Cardiac fibroblast (primary cell): ENCODE results near the gene SFR1.

ENCODE experiments used
- DNase-seq, 2 donors: peaks; one replicate each; pipeline versions ENCODE4 v3.0.0 to v3.0.0-alpha.2; 2010; ENCODE audit warnings: low read depth in 2 of 2
- H3K4me3 ChIP-seq, 2 donors: replicated peaks in 1 of 2; 1 replicate in 1 of 2; 2 replicates in 1 of 2; pipeline ENCODE4 v1.5.1; 2011; ENCODE audit warnings: low read depth in 2 of 2, low read length in 2 of 2, mild to moderate bottlenecking in 2 of 2, moderate library complexity in 1 of 2
- CTCF ChIP-seq: IDR thresholded peaks from one replicate; pipeline ENCODE4 v1.5.1; 2011; ENCODE audit warnings: low read depth, mild to moderate bottlenecking, low read length, inconsistent platforms

The SFR1 gene

DNA sequence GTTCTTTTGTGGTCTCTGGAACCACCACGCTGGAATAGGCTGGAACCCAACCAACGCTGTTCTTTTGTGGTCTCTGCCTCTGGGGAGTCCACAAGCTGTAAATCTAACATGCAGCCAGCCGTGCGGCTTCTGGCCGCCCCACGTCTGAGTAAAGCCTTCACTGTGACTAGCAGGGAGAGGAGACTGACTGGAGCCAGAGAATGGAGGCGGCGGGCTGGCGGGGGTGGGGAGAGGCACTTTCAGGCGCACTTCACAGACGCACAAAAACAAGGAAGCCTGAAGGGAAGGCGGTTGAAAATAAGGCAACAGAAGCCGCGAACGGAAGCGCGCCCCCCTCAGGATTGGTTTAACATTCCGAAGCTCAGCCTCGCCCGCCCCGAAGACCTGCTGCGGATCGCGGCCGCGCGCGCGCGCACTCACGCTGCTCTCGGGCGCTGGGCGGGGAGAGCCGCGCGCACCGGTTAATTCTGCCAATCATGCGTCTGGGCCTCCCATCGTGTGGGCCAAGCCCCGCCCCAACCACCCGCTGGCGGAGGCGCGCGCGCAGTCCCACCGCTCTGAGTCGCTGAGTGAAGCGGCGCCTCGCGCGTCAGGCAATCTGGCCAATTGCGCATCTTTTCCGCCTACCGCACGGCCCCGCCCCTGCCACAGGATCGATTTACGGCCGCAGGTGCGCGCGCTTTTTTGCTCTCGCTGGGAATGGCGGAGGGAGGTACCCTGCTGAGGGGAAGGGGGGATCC, at the start of gene SFR1:
TSS of gene SFR1 (plus strand) at position 687 of the 740 bp plus-strand sequence. CDS start at position 700, 13 bp downstream.
- peak; percentile 35 for TF ChIP-seq CTCF
- peak within 1 kb of the TSS; percentile 86 to 90 for H3K4me3 ChIP-seq
- DNase-seq = peak; percentile 98 to 99

GRCh38 chr10:104072786-104073185, 49.2 kb upstream of the SFR1 start:
- no peak overlapping the region for H3K4me3 ChIP-seq
- TF ChIP-seq CTCF = no peak

DNA sequence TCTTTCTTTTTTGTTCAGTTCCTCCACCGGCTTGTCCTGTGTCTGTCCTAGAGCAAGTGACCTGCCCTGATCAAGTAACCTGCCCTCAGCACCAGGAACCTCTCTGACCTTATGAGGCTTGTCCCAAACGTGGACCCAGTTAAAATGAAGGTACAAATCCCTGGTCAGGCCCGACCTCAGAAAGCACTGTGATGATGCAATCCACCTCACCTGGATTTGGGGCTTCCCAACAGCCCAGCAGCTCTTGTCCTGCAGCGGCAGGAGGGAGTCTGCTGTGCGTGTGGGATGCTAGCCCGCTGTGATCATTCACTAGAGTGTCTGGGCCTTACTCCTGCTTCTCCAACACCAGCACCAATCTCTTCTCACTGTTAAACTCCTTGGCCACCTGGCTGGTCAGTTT, 47.5 kb upstream of the SFR1 start:
- no peak overlapping the region for H3K4me3 ChIP-seq
- no peak for DNase-seq
- TF ChIP-seq CTCF = no peak

More at GRCh38 chr10:104072786-104073185, 49.2 kb upstream of the SFR1 start:
- no peak for DNase-seq

DNA sequence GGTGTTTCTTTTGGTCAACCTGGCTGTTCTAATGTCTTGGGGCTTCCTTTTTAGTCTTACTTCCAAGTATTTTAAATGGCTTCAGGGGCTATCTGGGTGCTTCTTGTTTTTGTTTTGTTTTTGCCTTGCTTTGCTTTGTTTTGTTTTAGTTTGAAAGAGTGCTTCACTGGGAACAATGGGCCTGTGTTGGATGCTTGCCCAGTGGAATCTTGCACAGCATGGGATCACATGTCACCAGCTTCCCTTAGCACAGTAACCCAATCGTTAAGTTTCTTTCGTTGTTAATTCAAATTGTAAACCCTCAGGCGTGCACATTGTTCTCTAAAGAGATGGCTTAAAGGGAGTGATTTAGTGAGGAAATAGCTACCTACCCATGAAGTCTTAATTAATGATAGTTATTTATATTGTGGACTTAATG, 45.2 kb upstream of the SFR1 start:
- DNase-seq = peak; percentile 81 to 88
- no peak overlapping the region for H3K4me3 ChIP-seq
- no peak for TF ChIP-seq CTCF

GRCh38 chr10:104077247-104077646, 44.7 kb upstream of the SFR1 start:
- peak in 1 of 2 donors; percentile 33 for DNase-seq
- H3K4me3 ChIP-seq = no peak overlapping the region
- TF ChIP-seq CTCF = no peak

DNA sequence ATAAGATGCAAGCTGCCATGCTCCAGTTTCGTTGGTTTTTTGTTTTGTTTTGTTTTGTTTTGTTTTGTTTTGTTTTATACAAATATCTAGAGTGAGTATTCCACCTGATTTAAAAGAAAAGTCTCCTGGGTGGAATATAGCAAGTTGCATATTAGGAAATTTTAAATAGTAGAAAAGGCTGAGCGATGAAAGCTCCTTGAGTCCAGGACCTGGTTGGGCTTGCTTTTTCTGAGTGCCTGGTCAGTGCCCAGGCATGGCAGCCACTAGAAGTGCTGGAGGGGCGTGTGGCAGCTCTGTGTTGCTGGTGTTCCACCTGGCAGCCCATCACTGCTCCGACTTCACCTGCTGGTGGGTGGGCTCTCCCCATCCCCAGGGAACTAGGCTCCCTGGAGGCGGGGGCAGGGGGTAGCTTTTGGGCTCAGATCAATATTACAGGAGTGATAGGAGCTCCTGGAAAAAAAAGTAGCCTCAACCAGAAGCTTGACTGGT, 44.3 kb upstream of the SFR1 start:
- DNase-seq = no peak
- no peak for TF ChIP-seq CTCF
- no peak overlapping the region for H3K4me3 ChIP-seq
